Measurements from ENCODE around the gene PRTN3.

Gene PRTN3

DNA sequence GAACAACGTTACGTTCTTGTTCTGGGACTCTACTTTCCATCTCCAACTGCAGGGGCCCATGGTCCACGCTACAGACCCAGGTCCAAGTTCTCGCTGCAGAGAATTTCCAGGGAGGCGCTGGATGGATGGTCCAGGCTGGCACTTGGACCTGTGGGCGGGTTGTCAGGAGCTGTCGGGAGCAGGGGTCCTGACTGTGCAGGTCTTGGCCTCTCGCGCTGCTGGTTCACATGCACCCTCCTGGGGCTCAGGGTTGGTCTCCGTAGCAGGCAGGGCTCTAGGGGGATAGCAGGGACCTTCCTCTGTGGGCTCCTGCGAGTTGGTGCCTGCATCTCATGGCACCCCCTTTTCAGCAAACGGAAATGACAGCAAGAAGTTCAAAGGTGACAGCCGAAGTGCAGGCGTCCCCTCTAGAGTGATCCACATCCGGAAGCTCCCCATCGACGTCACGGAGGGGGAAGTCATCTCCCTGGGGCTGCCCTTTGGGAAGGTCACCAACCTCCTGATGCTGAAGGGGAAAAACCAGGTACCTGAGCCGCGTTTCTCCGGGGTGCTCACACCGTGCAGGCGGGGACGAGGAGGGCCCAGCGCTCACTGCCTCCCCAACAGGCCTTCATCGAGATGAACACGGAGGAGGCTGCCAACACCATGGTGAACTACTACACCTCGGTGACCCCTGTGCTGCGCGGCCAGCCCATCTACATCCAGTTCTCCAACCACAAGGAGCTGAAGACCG lies 36.9 kb upstream of the PRTN3 start:
- DNase-seq = no peak

DNA sequence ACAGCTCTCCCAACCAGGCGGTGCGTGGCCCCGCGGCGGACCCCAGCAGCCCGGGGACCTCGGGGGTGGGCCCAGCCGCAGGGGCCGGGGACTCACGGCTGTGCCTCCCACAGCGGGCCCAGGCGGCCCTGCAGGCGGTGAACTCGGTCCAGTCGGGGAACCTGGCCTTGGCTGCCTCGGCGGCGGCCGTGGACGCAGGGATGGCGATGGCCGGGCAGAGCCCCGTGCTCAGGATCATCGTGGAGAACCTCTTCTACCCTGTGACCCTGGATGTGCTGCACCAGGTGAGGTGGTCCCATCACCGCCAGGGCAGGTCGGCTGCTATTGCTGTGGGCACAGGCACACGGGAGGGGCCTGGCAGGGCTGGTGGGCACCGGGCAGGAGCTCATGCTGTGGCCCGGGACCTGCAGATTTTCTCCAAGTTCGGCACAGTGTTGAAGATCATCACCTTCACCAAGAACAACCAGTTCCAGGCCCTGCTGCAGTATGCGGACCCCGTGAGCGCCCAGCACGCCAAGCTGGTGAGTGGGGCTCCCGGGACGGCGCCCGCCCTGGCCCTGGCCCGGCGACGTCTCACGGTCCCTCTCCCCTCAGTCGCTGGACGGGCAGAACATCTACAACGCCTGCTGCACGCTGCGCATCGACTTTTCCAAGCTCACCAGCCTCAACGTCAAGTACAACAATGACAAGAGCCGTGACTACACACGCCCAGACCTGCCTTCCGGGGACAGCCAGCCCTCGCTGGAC lies 36.2 kb upstream of the PRTN3 start:
- DNase-seq = no peak

DNA sequence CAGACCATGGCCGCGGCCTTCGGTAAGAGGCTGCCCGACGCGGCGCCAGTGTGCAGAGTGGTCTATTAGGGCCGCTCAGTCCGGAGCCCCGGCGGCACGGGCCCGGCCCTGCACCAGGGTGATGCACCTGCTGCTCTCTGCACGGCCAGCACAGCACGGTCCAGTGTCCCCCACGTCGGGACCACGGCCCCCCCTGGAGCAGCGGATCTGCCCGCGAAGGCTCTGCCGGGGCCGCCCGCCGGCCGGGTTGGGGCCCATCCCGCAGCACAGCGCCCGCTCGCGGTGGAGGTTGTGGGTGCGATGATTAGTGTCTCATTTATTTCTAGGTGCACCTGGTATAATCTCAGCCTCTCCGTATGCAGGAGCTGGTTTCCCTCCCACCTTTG lies 35.6 kb upstream of the PRTN3 start:
- DNase-seq = no peak

DNA sequence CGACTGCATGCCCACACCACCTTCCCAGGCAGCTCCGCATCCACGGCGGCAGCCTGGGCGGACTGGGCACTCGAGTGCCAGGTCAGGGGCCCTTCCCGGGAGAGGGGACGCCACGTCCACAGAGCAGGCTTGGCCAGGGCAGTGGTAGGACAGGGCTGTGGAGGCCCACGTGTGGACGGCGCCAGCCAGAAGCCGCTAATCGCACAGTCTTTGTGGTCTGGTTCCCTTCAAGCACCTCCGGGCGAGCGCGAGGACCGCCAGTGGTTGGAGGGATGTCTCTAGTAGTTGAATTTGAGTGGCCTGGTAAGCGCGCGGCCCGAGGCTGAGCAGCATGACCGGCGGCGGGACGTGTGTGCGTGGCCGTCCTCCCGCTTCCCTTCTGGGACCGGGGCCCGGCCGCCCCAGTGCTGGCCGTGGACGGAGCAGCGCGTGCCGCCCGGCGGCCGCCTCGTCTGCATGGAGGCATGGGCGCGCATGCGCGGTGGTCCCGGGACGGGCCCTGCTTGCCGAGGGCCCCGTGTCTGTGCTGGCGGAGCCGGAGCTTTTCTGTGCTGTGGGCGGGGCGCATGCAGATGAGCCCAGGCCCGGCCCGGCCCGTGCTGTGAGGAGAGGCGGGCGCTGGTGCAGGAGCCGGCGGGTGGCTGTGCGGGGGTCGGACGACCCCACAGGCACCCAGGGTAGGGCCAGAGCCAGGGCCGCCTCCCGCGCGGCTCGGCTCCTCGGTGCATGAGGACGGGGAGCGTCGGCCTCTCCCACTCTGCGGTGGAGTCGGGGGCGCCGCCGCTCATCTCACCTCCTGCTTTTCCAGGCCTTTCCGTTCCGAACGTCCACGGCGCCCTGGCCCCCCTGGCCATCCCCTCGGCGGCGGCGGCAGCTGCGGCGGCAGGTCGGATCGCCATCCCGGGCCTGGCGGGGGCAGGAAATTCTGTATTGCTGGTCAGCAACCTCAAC lies 34.9 kb upstream of the PRTN3 start:
- no peak for DNase-seq

DNA sequence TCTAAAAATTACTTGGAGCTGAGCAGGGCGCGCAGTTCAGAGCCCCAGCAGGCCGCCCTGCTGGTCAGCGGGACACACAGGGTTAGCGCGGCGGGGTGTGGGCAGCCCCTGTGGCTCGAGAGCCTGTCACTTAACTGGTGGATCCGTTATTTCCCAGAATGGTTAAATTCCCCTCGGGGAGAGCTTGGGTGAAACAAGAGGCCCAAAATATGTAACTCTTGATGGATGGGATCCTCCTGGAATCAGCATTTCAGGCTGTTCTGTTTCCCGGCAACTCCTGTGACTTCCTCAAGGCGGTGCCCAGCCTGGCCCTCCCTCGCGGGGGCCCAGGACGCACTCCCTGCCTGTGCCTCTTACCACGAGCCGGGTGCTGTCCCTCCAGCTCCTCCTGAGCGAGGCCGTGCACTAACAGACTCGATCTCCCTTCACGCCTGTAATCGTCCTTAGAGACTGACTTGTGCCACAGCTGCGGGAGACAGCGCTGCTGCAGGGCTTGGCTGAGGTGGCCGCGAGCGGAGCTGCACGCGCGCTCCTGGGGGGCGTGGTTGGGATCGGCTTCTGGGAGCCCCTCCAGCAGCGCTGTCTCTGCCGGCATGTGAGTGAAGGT lies 33.9 kb upstream of the PRTN3 start:
- DNase-seq = no peak

DNA sequence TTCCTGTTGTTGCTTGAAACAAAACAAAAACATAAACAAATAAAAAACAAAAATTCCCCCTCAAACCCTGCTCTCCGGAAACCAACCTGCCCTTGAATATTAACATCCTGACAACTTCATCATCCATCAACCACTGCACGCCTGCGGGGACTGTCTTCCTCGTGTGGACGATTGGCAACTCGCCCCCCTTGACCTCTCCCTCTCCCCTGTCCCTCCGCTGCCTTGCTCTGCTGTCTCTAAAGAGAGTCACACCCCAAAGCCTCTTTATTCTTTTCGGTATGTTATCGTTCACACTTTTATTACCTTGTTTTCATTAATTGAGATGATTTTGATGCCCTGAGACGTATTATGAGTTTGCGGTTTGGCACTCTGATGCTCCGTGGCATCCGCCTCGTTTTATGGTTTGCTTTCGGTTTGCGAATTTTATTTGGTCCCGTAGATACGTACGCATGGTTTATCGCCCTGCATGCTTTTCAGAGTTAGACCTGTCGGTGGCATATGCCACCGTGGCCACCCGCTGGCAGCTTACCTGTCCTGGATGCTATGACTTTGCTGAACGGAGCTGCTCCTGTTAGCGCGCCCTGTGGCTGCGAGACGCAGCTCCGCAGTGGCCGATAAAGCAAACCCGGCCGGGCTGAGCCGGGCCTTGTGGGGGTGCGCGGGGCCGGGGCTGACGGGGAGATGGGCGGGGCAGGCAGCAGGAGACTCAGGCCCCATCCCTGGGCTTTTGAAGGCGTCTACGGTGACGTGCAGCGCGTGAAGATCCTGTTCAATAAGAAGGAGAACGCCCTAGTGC lies 33.0 kb upstream of the PRTN3 start:
- DNase-seq = no peak

DNA sequence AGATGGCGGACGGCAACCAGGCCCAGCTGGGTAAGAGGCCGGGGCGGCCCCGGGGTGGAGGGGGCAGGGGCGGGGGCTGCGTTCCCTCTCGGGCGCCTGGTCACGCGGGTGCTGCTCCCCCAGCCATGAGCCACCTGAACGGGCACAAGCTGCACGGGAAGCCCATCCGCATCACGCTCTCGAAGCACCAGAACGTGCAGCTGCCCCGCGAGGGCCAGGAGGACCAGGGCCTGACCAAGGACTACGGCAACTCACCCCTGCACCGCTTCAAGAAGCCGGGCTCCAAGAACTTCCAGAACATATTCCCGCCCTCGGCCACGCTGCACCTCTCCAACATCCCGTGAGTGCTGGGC lies 32.4 kb upstream of the PRTN3 start:
- DNase-seq = no peak

DNA sequence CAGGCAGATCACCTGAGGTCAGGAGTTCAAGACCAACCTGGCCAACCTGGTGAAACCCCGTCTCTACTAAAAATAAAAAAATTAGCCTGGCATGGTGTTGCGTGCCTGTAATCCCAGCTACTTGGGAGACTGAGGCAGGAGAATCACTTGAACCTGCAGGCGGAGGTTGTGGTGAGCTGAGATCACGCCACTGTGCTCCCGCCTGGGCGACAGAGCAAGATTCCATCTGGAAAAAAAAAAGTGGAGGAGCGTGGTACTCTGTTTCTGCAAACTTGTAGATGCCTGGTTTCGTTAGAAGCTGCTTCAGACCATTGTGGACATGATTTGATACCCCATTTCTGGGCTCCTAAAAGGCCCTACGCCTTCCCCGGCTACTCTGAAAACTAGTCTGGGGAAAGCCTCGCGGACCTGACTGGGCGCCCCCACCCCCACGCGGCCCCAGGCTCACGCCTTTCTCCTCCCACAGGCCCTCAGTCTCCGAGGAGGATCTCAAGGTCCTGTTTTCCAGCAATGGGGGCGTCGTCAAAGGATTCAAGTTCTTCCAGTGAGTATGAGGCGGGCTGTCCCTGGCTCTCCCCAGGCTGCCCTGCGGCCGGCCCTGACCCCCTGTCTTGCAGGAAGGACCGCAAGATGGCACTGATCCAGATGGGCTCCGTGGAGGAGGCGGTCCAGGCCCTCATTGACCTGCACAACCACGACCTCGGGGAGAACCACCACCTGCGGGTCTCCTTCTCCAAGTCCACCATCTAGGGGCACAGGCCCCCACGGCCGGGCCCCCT lies 30.5 kb upstream of the PRTN3 start:
- no peak for DNase-seq

DNA sequence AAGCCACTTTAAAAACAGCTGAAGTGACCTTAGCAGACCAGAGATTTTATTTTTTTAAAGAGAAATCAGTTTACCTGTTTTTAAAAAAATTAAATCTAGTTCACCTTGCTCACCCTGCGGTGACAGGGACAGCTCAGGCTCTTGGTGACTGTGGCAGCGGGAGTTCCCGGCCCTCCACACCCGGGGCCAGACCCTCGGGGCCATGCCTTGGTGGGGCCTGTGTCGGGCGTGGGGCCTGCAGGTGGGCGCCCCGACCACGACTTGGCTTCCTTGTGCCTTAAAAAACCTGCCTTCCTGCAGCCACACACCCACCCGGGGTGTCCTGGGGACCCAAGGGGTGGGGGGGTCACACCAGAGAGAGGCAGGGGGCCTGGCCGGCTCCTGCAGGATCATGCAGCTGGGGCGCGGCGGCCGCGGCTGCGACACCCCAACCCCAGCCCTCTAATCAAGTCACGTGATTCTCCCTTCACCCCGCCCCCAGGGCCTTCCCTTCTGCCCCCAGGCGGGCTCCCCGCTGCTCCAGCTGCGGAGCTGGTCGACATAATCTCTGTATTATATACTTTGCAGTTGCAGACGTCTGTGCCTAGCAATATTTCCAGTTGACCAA lies 29.8 kb upstream of the PRTN3 start:
- DNase-seq = no peak

DNA sequence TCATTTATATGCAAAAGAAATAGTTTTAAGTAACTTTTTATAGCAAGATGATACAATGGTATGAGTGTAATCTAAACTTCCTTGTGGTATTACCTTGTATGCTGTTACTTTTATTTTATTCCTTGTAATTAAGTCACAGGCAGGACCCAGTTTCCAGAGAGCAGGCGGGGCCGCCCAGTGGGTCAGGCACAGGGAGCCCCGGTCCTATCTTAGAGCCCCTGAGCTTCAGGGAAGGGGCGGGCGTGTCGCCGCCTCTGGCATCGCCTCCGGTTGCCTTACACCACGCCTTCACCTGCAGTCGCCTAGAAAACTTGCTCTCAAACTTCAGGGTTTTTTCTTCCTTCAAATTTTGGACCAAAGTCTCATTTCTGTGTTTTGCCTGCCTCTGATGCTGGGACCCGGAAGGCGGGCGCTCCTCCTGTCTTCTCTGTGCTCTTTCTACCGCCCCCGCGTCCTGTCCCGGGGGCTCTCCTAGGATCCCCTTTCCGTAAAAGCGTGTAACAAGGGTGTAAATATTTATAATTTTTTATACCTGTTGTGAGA lies 29.2 kb upstream of the PRTN3 start:
- no peak for DNase-seq

DNA sequence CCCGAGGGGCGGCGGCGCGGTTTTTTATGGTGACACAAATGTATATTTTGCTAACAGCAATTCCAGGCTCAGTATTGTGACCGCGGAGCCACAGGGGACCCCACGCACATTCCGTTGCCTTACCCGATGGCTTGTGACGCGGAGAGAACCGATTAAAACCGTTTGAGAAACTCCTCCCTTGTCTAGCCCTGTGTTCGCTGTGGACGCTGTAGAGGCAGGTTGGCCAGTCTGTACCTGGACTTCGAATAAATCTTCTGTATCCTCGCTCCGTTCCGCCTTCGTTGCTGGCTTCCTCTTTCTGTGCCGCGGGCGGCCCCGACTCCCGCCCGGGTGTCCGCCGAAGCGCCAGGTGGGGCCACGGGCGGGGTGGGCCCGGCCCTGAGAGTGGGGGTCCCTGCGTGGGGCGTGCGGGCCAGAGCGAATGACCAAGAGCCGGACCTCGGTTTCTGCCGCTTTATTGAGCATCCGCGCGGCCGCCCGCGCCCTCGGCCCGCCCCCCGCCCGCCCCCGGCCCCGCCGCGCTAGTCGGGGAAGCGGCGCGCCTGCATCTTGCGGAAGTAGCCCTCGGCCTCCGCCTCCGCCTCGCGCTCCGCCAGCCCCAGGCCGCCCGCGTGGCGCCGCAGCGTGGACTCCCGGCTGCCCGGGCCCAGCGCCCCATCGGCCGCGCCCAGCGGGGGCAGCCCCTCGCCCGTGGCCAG lies 28.6 kb upstream of the PRTN3 start:
- DNase-seq = no peak

DNA sequence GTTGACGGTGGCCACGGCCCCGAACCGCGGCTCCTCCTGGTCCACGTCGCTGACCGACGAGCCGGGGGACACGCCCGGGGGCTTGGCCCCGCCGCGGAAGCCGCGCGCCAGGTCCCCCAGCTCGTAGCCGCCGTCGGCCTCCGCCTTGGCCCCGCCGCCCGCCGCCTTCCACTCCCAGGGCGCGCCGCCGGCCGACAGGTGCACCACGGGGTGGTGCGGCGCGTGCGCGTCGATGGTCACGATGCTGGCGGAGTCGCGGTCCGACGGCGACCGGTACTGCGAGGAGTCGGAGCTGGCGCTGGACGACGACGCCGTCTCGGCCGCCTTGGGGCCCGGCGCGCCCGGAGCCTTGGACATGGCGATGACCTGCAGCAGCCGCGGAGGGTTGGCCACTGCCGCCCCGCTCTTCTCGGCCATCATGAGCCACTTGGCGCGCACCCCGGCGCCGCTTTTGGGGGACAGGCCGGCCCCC lies 28.0 kb upstream of the PRTN3 start:
- DNase-seq = no peak

DNA sequence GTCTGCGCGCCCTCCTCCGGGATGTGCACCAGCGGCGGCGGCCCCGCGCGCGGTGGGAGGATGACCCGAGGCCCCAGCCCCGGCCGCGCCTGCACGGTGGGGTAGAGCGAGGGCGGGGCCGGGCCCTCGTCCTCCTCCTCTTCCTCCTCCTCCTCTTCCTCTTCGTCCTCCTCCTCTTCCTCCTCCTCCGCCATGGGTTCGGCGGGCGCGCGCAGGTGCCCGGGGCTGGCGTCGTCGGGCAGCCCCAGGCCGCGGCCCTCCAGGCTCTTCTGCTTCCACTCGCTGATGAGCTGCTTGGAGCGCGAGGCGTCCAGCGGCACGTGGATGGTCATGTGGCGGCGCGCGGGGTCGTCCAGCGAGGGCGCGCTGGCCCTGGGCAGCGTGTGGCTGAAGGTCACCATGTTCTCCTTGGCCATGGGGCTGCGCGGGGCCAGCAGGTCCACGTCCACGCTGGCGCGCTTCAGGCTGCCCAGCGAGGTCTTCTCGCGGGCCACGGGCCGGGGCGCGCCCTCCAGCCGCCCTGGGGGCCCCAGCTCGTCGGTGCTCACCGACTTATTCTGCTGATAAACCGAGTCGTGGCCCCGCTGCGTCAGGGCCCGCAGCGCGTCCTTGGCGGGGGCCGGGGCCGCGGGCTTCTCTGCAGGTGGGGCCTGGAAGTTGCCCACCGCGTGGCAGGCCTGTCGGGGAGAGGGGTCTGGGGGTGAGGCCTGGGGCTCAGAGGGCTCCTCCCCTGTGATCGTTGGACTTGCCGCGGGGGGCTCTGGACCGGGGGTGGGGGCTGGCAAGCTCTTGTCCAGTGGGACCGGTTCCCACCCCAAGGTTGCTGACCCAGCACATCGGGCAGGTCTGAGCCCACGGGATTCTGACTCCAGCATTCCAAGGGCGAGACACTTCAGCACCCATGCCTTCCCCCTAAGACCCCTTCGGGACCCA lies 27.3 kb upstream of the PRTN3 start:
- DNase-seq = no peak

DNA sequence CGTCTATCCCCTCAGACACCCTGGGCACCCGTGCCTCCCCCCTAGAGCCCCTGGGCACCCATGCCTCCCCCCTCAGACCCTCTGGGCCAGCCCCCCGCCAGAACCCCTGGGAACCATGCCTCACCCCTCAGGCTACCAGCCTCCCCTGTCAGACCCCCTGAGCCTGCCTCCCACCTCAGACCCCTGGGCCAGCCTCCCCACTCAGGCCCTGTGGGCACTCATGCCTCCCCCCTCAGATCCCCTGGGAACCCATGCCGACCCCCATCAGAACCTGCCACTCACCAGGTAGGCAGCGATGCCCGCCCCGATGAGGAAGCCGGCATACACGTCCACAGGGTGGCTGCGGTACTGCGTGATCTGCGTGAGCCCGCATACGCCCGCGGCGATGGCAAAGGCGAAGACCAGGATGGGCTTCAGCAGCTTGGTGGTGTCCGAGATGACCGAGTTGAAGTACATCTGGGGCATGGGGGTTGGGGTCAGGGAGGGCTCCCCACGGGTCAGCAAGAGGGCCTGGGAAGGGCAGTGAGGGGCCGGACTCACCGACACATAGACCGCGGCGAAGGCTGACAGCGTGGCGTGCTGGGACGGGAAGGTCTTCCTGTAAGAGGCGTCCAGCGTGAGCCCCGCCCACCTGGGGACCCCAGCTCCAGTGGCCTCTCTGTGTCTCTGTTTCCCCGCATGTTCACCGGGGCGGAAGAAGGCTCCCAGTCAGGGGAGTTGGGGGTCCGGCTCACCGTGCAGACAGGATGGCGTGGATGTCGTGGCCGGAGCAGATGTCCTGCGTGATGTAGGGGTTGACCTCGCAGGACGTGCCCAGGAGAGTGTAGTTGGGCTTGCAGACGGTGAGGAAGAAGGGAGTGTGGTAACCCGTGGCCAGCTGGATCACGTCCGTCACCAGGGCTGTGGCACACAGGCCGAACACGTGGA lies 26.4 kb upstream of the PRTN3 start:
- no peak for DNase-seq

DNA sequence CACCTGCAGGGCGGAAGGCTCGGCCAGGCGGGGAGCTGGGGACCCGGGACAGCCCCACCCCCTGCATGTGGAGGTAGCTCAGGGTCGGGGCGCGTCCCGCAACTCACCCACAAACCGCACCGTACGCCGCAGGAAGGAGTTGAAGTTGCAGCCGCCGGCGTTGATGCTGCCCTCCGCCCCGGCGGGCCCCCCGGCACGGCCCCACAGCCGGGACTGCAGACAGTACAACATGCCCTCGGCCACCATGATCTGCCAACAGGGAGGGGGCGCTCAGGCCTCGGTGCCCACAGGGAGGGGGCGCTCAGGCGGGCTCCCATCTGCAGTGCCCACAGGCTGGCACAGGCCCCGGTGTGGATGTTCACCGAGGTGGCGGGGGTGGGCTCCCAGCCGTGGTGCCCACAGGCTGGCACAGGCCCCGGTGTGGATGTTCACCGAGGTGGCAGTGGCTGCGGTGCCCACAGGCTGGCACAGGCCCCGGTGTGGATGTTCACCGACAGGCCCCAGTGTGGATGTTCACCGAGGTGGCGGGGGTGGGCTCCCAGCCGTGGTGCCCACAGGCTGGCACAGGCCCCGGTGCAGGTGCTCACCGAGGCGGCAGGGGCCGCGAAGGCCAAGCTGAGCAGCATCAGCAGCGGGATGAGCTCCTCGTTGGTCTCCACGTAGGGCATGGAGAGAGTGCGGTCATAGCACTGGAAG lies 25.6 kb upstream of the PRTN3 start:
- no peak for DNase-seq

DNA sequence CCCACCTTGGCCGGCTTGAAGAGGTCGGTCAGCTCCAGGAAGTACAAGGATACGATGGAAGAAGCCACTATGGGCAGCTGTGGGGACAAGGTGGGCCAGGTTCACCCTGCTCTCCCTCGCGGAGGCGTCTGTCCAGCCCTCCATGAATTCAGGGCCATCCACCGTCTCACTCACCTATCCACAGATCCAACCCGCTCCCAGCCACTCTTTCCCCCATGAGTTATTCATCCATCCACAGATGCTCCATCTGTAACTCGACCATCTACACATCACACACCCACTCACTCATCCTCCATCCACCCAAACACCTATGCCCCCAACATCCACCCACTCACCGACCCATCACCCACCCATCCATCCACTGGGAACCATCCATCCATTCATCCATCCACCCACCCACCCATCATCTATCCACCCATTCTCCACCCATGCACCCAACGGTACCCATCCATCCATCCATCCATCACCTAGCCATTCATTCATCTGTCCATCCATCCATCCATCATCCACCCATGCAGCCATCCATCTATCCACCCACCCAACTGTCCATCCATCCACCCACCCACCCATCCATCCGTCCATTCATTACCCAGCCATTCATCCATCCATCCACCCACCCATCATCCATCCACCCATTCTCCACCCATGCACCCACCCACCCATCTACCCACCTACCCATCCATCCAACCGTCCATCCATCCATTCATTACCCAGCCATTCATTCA lies 24.9 kb upstream of the PRTN3 start:
- no peak for DNase-seq

Measured in NCI-H1092 treated with DMSO at 0.1 percent for 48 hours (cell line).